ENCODE measurements around the gene MTR.

- TF ChIP-seq CTCF (IDR thresholded peaks at IDR 0.05) (no peak), ZFX (IDR thresholded peaks at IDR 0.05; ENCODE audit: borderline replicate concordance) (no peak)
Observed at GRCh38 chr1:236768601-236769000, 26.5 kb upstream of the MTR start.
